K562 (cell line): ENCODE measurements around the gene IL10. TPM values are rescaled to one million over a fixed set of nuclear protein-coding genes. Genes with fewer than 3 reads are reported as not detected.

Experiments used
- BACH1 ChIP-seq: fragments of 200-800 bp; sonication (Bioruptor generic); IDR thresholded peaks from 2 replicates; pipeline ENCODE4 v1.6.1; 2016; ENCODE audit warnings: missing genetic modification characterization, missing compliant biosample characterization
- CEBPB ChIP-seq: fragments of 450-650 bp; IDR thresholded peaks from 2 replicates; pipeline ENCODE4 v1.6.1; 2016; ENCODE audit warnings: missing genetic modification characterization, missing compliant biosample characterization
- CEBPG ChIP-seq, 3 experiments: fragments of 200-800 bp in 1 of 3; sonication (Bioruptor generic) in 1 of 3; sonication (generic) in 1 of 3; formaldehyde crosslinking in 1 of 3; IDR thresholded peaks in 2 of 3; conservative IDR thresholded peaks in 1 of 3; 2 replicates each; pipeline versions ENCODE4 v1.6.1 to v1.8.0; 2016 to 2022; ENCODE audit warnings: missing compliant biosample characterization in 2 of 3, missing genetic modification characterization in 2 of 3, mild to moderate bottlenecking in 1 of 3, missing genetic modification reagents in 1 of 3
- FOSL1 ChIP-seq: fragments of 200-800 bp; sonication (Bioruptor generic); conservative IDR thresholded peaks from 2 replicates; pipeline ENCODE4 v1.6.1; 2016; ENCODE audit warnings: missing genetic modification characterization, missing compliant biosample characterization
- HLTF ChIP-seq: fragments of 450-650 bp; IDR thresholded peaks from 2 replicates; pipeline ENCODE4 v1.6.1; 2016
- HMG20B ChIP-seq: fragments of 250-450 bp; sonication (Bioruptor Pico); IDR thresholded peaks from 2 replicates; pipeline ENCODE4 v1.5.0; 2021; ENCODE audit warnings: mild to moderate bottlenecking
- LCOR ChIP-seq: sonication (generic); formaldehyde crosslinking; IDR thresholded peaks from 2 replicates; pipeline ENCODE4 v1.8.0; 2022; ENCODE audit warnings: mild to moderate bottlenecking, missing genetic modification reagents
- NR2C2 ChIP-seq, 2 experiments: fragments of 200-800 bp in 1 of 2; sonication (Bioruptor generic) in 1 of 2; sonication (generic) in 1 of 2; formaldehyde crosslinking in 1 of 2; IDR thresholded peaks; 2 replicates each; pipeline versions ENCODE4 v1.6.1 to v1.8.0; 2016 to 2022; ENCODE audit warnings: mild to moderate bottlenecking in 1 of 2, missing compliant biosample characterization in 1 of 2, missing genetic modification characterization in 1 of 2, missing genetic modification reagents in 1 of 2
- RBM34 ChIP-seq: fragments of 200-400 bp; formaldehyde crosslinking; IDR thresholded peaks from 2 replicates; pipeline ENCODE4 v1.6.1; 2018; ENCODE audit warnings: low read length, borderline replicate concordance; ENCODE audit not compliant: insufficient read depth
- SAP30 ChIP-seq: fragments of 200-600 bp; sonication (generic); IDR thresholded peaks from 2 replicates; pipeline ENCODE4 v1.6.1; 2012; ENCODE audit warnings: borderline replicate concordance, low read depth, mild to moderate bottlenecking, moderate library complexity, low read length, control low read depth, inconsistent platforms; ENCODE audit not compliant: insufficient read depth, poor library complexity, severe bottlenecking
- SIRT6 ChIP-seq: IDR thresholded peaks from one replicate; pipeline ENCODE4 v1.6.1; 2012; ENCODE audit warnings: low read depth, mild to moderate bottlenecking, control low read depth, inconsistent platforms, low read length, moderate library complexity
- ZBTB7A ChIP-seq: IDR thresholded peaks from 2 replicates; pipeline ENCODE4 v1.6.1; 2011; ENCODE audit warnings: low read depth, mild to moderate bottlenecking, low read length, moderate library complexity, borderline replicate concordance; ENCODE audit not compliant: control insufficient read depth
- ZNF174 ChIP-seq: fragments of 250-450 bp; sonication (Bioruptor Pico); IDR thresholded peaks from 2 replicates; pipeline ENCODE4 v1.4.0; 2020; ENCODE audit warnings: mild to moderate bottlenecking
- ZNF57 ChIP-seq: fragments of 450-650 bp; formaldehyde crosslinking; IDR thresholded peaks from 2 replicates; pipeline ENCODE4 v1.4.0; 2020; ENCODE audit warnings: mild to moderate bottlenecking, moderate library complexity
- polyA plus RNA-seq, 8 experiments: library from polyadenylated mRNA; depleted of rRNA in 4 of 8; stranded (reverse) in 5 of 8; unstranded in 3 of 8; fragments of >200 nt; fragmentation: Nextera tagmentation in 2 of 8; fragmentation: Illumina TruSeq in 1 of 8; extraction: Ambion mirVana in 2 of 8; extraction: Trizol in 1 of 8; gene quantifications; 2 replicates each; pipeline versions ENCODE4 v1.2.1 to v1.2.3, GENCODE V29; 2011 to 2014; ENCODE audit warnings: inconsistent platforms in 1 of 8, missing spikeins in 1 of 8
- total RNA-seq, 7 experiments: library from RNA; depleted of rRNA in 6 of 7; stranded (reverse); fragments of >200 nt in 6 of 7; fragmentation: Illumina TruSeq in 2 of 7; extraction: Trizol in 2 of 7; gene quantifications; 2 replicates each; pipeline versions ENCODE4 v1.2.1 to v1.2.3, GENCODE V29; 2011 to 2021; ENCODE audit warnings: low replicate concordance in 1 of 7
- TF ChIP-seq, protein P1 (sequence below): fragments of 450-650 bp; formaldehyde crosslinking; conservative IDR thresholded peaks from 2 replicates; pipeline ENCODE4 v1.4.0; 2022; ENCODE audit warnings: mild to moderate bottlenecking, missing genetic modification characterization
- TF ChIP-seq, protein P2 (sequence below): sonication (generic); formaldehyde crosslinking; IDR thresholded peaks from 2 replicates; pipeline ENCODE4 v1.8.1; 2022; ENCODE audit warnings: missing genetic modification reagents
- TF ChIP-seq, protein P3 (sequence below): sonication (generic); formaldehyde crosslinking; IDR thresholded peaks from 2 replicates; pipeline ENCODE4 v1.8.1; 2023; ENCODE audit warnings: mild to moderate bottlenecking, missing genetic modification reagents, moderate library complexity

IL10 gene
- total and polyA plus RNA-seq, 9 of the 15 experiments (the other 6 are each of a cell fraction or from before 2014, with no cell fraction given), result 0.29 TPM; not detected in 8

DNA sequence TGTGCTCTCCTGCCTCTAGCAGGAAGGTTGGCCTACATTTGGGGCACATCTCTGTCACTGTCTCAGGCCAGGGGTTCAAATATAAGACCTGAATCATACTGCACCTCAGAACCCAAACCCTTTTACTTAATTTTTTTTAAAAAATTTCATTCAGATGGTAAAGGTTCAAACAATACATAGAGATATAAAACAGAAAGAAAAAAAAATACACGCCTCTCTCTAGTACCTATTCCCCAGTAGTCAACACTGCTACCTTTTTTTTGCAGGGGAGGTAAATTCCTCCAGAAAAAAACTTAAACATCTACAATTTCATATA, 54.7 kb downstream of the IL10 start (continued):
- TF ChIP-seq, protein P1, sequence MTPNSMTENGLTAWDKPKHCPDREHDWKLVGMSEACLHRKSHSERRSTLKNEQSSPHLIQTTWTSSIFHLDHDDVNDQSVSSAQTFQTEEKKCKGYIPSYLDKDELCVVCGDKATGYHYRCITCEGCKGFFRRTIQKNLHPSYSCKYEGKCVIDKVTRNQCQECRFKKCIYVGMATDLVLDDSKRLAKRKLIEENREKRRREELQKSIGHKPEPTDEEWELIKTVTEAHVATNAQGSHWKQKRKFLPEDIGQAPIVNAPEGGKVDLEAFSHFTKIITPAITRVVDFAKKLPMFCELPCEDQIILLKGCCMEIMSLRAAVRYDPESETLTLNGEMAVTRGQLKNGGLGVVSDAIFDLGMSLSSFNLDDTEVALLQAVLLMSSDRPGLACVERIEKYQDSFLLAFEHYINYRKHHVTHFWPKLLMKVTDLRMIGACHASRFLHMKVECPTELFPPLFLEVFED, result no peak
- 0 out of 2 replicates have a peak, but pooled peaks have one; percentile 18 for TF ChIP-seq ZNF174
- TF ChIP-seq SAP30, result no peak
- peak; percentile 3; the same call in 1 of the 2 replicates for TF ChIP-seq CEBPB
- TF ChIP-seq LCOR (CRISPR knock-in tag), result 0 out of 2 replicates have a peak, but pooled peaks have one; percentile 0
- peak; percentile 67; the same call in 1 of the 2 replicates for TF ChIP-seq BACH1 (tag)
- TF ChIP-seq CEBPG (CRISPR knock-in tag; IDR thresholded peaks at IDR 0.05), result no peak
- peak in 1 of 2 experiments; percentile 12; a peak in 1 of 4 replicates for TF ChIP-seq CEBPG (tag; conservative IDR thresholded peaks at IDR 0.05 in 1 of 2, IDR thresholded peaks at IDR 0.05 in 1 of 2)
- TF ChIP-seq, protein P2, sequence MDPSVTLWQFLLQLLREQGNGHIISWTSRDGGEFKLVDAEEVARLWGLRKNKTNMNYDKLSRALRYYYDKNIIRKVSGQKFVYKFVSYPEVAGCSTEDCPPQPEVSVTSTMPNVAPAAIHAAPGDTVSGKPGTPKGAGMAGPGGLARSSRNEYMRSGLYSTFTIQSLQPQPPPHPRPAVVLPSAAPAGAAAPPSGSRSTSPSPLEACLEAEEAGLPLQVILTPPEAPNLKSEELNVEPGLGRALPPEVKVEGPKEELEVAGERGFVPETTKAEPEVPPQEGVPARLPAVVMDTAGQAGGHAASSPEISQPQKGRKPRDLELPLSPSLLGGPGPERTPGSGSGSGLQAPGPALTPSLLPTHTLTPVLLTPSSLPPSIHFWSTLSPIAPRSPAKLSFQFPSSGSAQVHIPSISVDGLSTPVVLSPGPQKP (CRISPR knock-in tag), result no peak
- peak; percentile 60 for TF ChIP-seq FOSL1
- TF ChIP-seq, protein P3, sequence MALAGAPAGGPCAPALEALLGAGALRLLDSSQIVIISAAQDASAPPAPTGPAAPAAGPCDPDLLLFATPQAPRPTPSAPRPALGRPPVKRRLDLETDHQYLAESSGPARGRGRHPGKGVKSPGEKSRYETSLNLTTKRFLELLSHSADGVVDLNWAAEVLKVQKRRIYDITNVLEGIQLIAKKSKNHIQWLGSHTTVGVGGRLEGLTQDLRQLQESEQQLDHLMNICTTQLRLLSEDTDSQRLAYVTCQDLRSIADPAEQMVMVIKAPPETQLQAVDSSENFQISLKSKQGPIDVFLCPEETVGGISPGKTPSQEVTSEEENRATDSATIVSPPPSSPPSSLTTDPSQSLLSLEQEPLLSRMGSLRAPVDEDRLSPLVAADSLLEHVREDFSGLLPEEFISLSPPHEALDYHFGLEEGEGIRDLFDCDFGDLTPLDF (CRISPR knock-in tag), result no peak
- no peak for TF ChIP-seq RBM34
- no peak for TF ChIP-seq ZNF57 (CRISPR knock-in tag)
- TF ChIP-seq ZBTB7A, result no peak
- no peak for TF ChIP-seq SIRT6
- no peak for TF ChIP-seq HMG20B (CRISPR knock-in tag)
- no peak for TF ChIP-seq HLTF
- TF ChIP-seq NR2C2 (CRISPR knock-in tag; IDR thresholded peaks at IDR 0.05), result no peak
- TF ChIP-seq NR2C2 (tag; IDR thresholded peaks at IDR 0.05), result peak; percentile 92
